Breast epithelium (tissue), 3 donors: Measurements from ENCODE around the gene ILDR1.

Experiments
- CTCF ChIP-seq, 3 donors: fragments of 450-650 bp; IDR thresholded peaks; one replicate each; pipeline ENCODE4 v1.5.1; 2016 to 2017; ENCODE audit warnings: antibody characterized with exemption in 3 of 3, mild to moderate bottlenecking in 3 of 3, moderate library complexity in 3 of 3
- POLR2A ChIP-seq: fragments of 450-650 bp; IDR thresholded peaks from one replicate; pipeline ENCODE4 v1.6.1; 2016; ENCODE audit warnings: antibody characterized with exemption, mild to moderate bottlenecking, moderate library complexity
- POLR2AphosphoS5 ChIP-seq, 3 donors: sonication (generic); formaldehyde crosslinking; IDR thresholded peaks; one replicate each; pipeline ENCODE4 v1.6.1; 2017; ENCODE audit warnings: antibody characterized with exemption in 3 of 3

GRCh38 chr3:122063908-122064307 lies 41.9 kb upstream of the ILDR1 start:
- TF ChIP-seq POLR2AphosphoS5 (IDR thresholded peaks at IDR 0.05), result no peak
- TF ChIP-seq CTCF (IDR thresholded peaks at IDR 0.05), result no peak
- TF ChIP-seq POLR2A, result no peak
